ENCODE measurements around the gene DOCK2.

DOCK2 gene

DNA sequence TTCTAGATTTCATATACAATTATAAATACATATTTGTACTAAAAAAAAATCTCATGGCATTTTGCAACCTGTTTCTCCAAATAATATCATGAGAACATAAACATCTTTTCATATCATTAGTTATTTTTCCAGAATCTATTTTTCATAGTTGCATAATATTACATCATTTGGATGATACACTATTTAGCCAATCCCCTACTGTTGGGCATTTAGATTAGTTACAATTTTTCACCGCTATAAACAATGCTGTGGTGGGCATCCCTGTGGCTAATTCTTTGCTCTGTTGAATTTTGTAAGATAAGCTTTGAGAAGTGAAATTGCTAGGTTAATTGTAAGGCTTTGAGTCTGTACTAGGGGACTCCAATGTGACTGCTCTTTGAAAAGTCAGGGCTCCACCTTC lies 466.4 kb downstream of the DOCK2 start:
- Mint-ChIP-seq H3K9me3 (no peaks in the 10 kb centered on the region), H3K27me3 (peaks cover 14% of the 10 kb centered on the region), H3K4me3 (no peak overlapping the region), H3K27ac (no peak overlapping the region), H3K4me1 (no peaks in the 10 kb centered on the region), H3K36me3 (peaks cover 2% of the 10 kb centered on the region)
- no peak for DNase-seq (ENCODE audit: low spot score in 2 of 2)
- no peak for ATAC-seq (ENCODE audit: low read depth)

DNA sequence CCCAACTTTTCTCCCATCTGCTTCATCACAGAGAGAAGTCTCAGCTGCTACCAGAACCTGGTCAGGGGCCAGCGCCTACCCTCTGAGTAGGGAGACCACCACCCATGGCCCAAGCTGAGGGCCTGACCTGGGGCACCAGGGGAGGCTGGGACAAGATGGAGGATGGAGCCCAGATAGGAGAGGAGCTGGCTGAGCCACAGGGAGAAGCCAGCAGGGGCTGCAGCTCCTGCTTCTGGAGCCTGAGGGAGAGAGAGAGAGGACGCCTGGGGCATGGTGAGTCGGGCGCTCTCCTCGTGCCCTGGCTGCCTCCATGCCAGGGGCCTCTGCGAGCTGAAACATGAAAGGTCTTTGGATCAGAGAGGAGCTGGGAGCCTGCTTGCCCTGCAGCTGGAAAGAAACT lies 467.2 kb downstream of the DOCK2 start:
- H3K9me3 Mint-ChIP-seq = no peaks in the 10 kb centered on the region
- DNase-seq (ENCODE audit: low spot score in 2 of 2) (no peak), ATAC-seq (ENCODE audit: low read depth) (no peak)
- no peaks in the 10 kb centered on the region for H3K36me3 Mint-ChIP-seq
- no peak overlapping the region for H3K27ac Mint-ChIP-seq
- no peaks in the 10 kb centered on the region for H3K4me1 Mint-ChIP-seq
- H3K4me3 Mint-ChIP-seq = no peak overlapping the region
- H3K27me3 Mint-ChIP-seq = peaks cover 11% of the 10 kb centered on the region

DNA sequence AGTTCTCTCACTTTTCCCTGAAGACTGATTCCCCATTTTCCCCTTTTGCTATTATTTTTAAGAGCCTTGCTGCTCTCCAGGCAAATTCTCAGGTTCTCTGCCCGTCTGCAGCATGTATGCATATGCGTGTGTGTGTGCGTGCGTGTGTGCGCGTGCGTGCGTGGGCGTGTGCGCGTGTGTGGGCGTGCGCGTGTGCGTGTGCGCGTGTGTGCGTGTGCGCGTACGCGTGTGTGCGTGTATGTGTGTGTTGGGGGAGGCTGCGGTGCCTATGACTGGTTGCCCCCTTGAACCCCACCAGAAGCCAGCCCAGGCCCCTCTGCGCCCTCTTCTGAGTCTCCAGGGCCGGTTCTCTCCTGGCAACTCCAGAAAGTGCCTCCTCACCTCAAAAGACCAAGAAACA lies 467.6 kb downstream of the DOCK2 start:
- Mint-ChIP-seq H3K27ac (no peak overlapping the region), H3K36me3 (no peaks in the 10 kb centered on the region), H3K4me1 (no peaks in the 10 kb centered on the region), H3K4me3 (no peak overlapping the region), H3K9me3 (no peaks in the 10 kb centered on the region), H3K27me3 (peaks cover 11% of the 10 kb centered on the region)
- DNase-seq (ENCODE audit: low spot score in 2 of 2) (no peak), ATAC-seq (ENCODE audit: low read depth) (no peak)

DNA sequence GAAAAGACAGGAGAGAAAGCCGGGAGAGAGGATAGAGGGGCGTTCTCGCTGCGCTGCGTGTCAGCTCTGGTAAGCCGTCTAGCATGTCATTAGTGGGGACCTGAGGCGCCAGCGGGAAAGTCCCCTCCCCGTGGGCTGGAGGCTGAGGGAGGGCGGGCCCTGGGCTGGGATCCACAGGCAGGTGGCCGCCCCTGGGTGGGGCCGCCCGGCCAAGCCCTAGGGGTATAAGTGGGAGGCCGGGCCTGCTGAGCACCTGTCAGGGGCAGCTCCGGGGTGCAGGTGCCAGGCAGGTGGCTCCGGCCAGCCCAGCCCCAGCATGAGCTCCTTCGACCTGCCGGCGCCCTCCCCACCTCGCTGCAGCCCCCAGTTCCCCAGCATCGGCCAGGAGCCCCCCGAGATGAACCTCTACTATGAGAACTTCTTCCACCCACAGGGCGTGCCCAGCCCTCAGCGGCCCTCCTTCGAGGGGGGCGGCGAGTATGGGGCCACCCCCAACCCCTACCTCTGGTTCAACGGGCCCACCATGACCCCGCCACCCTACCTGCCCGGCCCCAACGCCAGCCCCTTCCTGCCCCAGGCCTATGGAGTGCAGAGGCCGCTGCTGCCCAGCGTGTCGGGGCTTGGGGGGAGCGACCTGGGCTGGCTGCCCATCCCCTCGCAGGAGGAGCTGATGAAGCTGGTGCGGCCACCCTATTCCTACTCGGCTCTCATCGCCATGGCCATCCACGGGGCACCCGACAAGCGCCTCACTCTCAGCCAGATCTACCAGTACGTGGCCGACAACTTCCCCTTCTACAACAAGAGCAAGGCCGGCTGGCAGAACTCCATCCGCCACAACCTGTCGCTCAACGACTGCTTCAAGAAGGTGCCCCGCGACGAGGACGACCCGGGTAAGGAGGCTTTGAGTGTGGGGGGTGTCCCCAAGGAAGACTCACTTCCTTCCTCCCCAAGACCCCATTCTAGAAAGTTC lies 468.9 kb downstream of the DOCK2 start, which contains the start of gene FOXI1:
Gene FOXI1 (plus strand): TSS at position 256 of the 970 bp plus-strand sequence. CDS start 61 bp downstream, at position 317.
- Mint-ChIP-seq H3K4me3 (no peak within 1 kb of the TSS), H3K36me3 (no peaks in the 10 kb centered on the region), H3K27me3 (peaks cover 14% of the 10 kb centered on the region), H3K27ac (no peak within 1 kb of the TSS), H3K4me1 (no peaks in the 10 kb centered on the region), H3K9me3 (no peaks in the 10 kb centered on the region)
- ATAC-seq (ENCODE audit: low read depth) = no peak
- DNase-seq (ENCODE audit: low spot score in 2 of 2) = no peak

DNA sequence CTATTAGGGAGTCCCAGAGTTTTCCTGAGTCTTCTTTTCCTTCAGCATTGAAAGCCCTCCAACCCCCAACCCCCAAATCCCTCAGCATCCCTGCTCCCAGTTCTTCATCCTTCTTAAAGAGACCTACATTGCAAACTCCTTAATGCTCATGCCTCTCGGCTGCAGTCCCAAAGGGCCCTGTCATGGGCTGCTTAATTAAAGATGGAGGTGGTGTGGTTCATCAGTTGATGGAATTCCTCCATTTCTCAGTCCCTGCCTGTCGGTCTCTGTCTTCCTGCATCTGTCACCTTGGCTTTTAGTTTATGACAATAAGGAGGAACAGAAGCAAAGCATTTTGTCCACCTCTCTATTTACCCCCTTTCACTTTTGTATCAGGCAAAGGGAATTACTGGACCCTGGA lies 470.6 kb downstream of the DOCK2 start:
- ATAC-seq (ENCODE audit: low read depth) (no peak), DNase-seq (ENCODE audit: low spot score in 2 of 2) (no peak)
- Mint-ChIP-seq H3K4me3 (no peak overlapping the region), H3K4me1 (no peaks in the 10 kb centered on the region), H3K27ac (no peak overlapping the region), H3K36me3 (no peaks in the 10 kb centered on the region), H3K27me3 (peaks cover 16% of the 10 kb centered on the region), H3K9me3 (no peaks in the 10 kb centered on the region)

DNA sequence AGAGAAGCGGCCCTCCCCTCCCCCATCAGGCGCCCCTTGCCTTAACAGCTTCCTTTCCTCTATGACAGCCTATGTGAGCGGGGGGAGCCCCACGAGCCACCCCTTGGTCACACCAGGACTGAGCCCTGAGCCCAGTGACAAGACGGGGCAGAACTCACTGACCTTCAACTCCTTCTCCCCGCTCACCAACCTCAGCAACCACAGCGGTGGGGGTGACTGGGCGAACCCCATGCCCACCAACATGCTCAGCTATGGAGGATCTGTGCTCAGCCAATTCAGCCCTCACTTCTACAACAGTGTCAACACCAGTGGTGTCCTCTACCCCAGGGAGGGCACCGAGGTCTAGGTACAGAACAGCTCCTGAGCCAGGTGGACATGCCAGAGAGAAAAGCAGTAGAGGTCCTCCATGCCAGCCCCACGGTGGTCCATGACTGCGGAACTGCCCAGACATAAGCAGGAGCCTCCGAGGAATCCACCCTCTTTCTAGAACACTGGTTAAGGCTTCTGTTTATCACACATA lies 471.3 kb downstream of the DOCK2 start:
- no peak for ATAC-seq (ENCODE audit: low read depth)

DNA sequence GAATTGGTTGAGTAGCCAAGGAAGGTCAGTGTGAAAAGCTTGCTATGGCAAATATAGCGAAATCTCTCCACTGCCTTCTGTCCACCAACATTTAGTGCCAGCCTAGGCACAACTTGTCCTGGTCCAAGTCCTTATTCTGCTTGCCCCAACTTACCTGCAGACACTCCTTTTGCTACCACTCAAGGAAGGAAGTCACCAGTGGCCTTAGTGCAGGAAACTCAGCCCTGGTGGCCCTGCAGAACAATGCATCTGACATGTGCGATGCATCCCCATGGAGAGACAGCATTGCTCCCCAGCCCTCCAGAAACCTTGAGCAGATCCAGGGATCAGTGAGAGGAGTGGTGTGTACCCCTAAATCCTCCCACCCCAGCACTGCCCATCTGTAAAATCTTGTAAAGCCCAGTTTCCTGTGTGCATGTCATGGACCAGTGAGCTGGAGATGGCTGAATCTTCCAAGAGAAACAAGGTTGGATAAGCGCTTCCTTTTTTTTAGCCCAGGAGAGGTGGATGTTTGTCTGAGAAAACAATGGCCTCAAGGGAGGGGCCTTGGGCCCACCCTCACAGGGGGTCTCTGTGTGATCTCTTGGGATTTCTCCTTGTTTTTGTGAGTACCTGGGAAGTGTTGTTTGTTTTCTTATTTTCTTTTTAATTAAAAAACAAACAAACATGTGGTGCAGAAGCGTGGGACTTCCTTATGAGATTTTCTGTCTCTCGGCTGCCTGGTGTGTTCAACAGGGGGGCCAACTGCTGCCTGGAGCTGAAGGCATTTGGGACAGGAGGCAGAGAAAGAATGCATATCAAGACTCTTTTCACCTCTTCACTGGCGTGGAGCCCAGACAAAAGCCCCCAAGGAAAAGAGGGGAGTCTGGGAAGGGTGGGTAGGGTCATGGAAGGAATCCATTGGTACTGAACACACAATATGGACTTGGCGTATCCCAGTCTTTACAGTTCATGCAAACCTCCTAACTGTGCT lies 472.3 kb downstream of the DOCK2 start:
- Mint-ChIP-seq H3K4me3 (no peak overlapping the region), H3K4me1 (no peaks in the 10 kb centered on the region), H3K36me3 (no peaks in the 10 kb centered on the region), H3K27ac (no peak overlapping the region), H3K27me3 (peaks cover 12% of the 10 kb centered on the region), H3K9me3 (no peaks in the 10 kb centered on the region)
- DNase-seq (ENCODE audit: low spot score in 2 of 2) (no peak), ATAC-seq (ENCODE audit: low read depth) (no peak)

More for the DNA sequence above, 471.3 kb downstream of the DOCK2 start:
- H3K36me3 Mint-ChIP-seq = no peaks in the 10 kb centered on the region
- no peaks in the 10 kb centered on the region for H3K9me3 Mint-ChIP-seq
- H3K4me1 Mint-ChIP-seq = no peaks in the 10 kb centered on the region
- no peak overlapping the region for H3K27ac Mint-ChIP-seq
- H3K4me3 Mint-ChIP-seq = no peak overlapping the region
- H3K27me3 Mint-ChIP-seq = peaks cover 16% of the 10 kb centered on the region
- no peak for DNase-seq (ENCODE audit: low spot score in 2 of 2)

DNA sequence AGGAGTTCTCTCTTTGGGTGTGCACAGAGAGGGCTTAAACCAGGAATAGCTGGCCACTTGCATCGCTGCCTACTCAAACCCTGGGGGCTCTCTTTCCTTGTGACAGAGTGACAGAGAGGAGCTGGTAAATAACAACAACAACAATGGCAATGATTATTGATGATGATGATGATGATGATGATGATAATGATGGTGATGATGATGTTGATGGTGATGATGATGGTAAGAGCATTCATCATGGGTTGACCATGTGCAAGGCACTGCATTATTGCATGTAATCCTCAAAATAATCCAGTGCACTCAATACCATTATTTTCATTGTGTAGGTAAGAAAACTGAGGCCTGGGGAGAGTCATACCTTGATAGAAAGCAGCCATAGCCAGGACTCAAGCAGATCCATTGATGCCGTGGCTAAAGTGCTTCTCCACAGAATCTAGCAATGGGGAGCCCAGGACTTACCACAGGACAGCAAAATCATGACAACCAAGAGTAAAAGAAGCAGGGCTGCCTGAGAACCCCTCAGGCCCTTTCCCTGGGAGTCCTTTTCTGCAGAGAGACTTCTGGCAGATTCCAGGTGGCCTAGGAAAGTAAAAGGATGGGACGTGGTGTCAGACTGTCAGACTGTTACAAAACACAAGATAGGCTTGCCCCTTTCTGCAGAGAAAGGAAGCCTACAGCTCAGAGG lies 473.5 kb downstream of the DOCK2 start:
- H3K9me3 Mint-ChIP-seq = no peaks in the 10 kb centered on the region
- H3K27ac Mint-ChIP-seq = no peak overlapping the region

DNA sequence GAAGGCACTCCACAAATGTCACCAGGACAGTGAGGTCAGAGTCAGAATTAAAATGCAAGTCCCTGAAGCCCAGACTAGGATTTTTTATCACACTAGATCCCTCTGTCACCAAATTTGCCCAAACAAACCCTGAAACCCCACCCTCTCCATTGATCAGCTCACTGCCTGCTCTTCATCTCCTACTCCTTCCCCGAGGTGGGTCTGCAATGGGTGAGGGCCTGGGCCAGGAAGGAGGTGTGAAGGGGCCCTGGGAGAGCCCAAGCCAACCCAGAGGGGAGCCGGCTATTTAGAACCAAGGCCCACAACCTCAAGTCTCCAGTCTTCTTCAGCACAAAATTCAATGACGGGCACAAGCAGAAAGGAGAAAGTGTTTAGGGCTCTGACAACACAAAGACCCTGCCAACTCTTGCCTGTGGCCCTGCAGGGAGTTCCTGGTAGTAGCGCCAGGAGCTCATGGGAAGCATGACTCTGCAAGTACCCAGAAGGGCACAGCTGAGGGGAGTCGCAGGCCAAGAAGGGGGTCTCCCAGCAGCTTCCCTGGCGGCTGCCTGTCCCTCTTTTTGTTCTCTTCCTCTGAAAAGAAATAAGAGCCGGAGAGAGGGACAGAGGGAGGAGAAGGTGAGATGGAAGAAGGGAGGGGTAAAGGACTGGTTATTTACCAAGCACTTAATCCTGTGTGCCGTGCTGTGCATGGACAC lies 474.2 kb downstream of the DOCK2 start:
- H3K27ac Mint-ChIP-seq = no peak overlapping the region
- no peak for DNase-seq (ENCODE audit: low spot score in 2 of 2)
- peaks cover 10% of the 10 kb centered on the region for H3K27me3 Mint-ChIP-seq
- no peaks in the 10 kb centered on the region for H3K4me1 Mint-ChIP-seq
- H3K4me3 Mint-ChIP-seq = no peak overlapping the region
- ATAC-seq (ENCODE audit: low read depth) = no peak
- no peaks in the 10 kb centered on the region for H3K36me3 Mint-ChIP-seq
- no peaks in the 10 kb centered on the region for H3K9me3 Mint-ChIP-seq

More for the DNA sequence above, 473.5 kb downstream of the DOCK2 start:
- H3K27me3 Mint-ChIP-seq = peaks cover 9% of the 10 kb centered on the region
- no peaks in the 10 kb centered on the region for H3K36me3 Mint-ChIP-seq
- ATAC-seq (ENCODE audit: low read depth) (no peak), DNase-seq (ENCODE audit: low spot score in 2 of 2) (no peak)
- no peak overlapping the region for H3K4me3 Mint-ChIP-seq
- H3K4me1 Mint-ChIP-seq = no peaks in the 10 kb centered on the region

DNA sequence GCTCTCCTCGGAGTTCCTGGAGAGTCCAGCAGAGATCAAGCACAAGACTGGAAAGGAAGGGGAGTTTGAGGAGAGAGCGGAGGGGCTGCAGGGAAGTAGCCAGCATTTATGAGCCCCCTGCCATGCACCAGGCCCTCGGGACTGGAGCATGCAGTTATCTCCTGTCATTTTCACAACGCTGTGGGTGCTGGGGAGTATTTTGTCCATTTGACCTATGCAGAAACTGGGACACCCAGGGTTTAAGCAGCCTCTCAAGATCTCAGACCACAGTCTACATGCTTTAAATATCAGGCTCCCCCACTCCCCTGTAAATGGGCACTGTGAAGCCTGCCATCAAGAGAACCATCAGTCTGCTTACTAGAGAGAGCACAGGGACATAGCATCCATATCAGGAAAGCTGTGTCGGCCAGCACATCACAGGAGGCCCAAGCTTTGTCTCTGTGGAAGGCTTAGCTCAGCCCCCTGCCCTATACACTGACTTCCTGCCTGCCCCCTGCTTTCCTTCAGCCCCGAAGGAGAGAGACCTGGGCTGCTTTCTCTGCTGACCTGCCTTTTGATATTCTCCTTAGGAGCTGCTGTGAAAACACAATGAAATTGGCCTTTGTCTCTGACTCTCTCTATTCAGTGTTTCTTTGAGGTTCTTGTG lies 475.9 kb downstream of the DOCK2 start:
- no peak overlapping the region for H3K27ac Mint-ChIP-seq
- no peaks in the 10 kb centered on the region for H3K4me1 Mint-ChIP-seq
- H3K36me3 Mint-ChIP-seq = no peaks in the 10 kb centered on the region
- peaks cover 9% of the 10 kb centered on the region for H3K27me3 Mint-ChIP-seq
- ATAC-seq (ENCODE audit: low read depth) (no peak), DNase-seq (ENCODE audit: low spot score in 2 of 2) (no peak)
- H3K9me3 Mint-ChIP-seq = no peaks in the 10 kb centered on the region
- H3K4me3 Mint-ChIP-seq = no peak overlapping the region

DNA sequence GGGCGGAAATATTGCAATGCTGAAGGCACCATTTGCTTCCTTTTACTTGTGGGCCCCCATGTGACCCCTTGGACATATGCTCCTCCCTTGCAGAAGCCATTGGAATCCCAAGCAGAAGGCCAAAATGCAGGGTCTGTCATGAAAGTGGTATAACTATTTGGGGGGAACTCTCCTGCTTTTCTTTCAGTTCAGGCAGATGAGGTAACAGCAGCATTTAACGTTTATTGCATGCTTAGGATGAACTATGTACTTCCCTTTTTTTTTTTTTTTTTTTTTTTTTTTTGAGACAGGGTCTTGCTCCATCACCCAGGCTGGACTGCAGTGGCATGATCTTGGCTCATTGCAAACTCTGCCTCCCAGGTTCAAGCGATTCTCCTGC lies 476.4 kb downstream of the DOCK2 start:
- DNase-seq (ENCODE audit: low spot score in 2 of 2) (no peak), ATAC-seq (ENCODE audit: low read depth) (no peak)
- Mint-ChIP-seq H3K9me3 (no peaks in the 10 kb centered on the region), H3K36me3 (no peaks in the 10 kb centered on the region), H3K4me1 (no peaks in the 10 kb centered on the region), H3K27me3 (peaks cover 9% of the 10 kb centered on the region), H3K27ac (no peak overlapping the region), H3K4me3 (no peak overlapping the region)

DNA sequence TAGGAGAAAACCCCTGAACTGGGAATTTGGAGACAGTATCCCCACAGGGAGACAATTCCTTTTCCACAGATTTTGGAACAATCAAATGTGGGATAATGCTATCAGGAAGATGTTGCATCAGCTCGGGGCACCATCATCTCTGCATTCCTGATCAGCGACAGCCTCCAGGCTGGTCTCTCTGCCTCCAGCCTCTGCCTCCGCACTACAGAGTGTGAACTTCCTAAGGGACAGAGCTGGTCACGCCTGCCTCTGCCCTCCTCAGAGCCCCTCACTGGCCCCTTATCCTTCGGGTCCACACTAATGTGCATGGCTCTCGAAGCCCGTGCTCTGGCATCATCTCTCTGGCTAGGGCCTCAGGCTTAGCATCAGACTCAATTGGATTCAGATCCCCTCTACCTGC lies 477.2 kb downstream of the DOCK2 start:
- Mint-ChIP-seq H3K27ac (no peak overlapping the region), H3K9me3 (no peaks in the 10 kb centered on the region), H3K4me1 (no peaks in the 10 kb centered on the region), H3K27me3 (peaks cover 9% of the 10 kb centered on the region), H3K4me3 (no peak overlapping the region), H3K36me3 (no peaks in the 10 kb centered on the region)
- DNase-seq (ENCODE audit: low spot score in 2 of 2) (no peak), ATAC-seq (ENCODE audit: low read depth) (no peak)

DNA sequence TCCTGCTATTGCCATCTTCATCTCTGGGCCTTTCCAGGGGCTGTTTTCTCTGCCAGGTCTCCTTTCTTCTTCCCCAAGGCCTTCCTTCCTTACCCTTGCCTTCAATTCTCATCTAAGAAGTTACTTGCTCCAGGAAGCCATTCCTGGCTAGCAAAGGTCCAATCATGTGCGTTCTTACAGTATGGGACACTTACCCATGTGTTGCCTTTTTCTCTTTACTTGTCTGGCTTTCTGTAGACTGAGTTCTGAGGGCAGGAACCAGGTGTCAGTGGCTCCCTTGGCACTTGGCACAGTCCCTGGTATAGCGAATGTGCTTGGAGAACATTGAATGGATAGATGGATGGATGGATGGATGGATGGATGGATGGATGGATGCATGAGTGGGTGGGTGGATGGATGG lies 478.9 kb downstream of the DOCK2 start:
- no peaks in the 10 kb centered on the region for H3K36me3 Mint-ChIP-seq
- DNase-seq (ENCODE audit: low spot score in 2 of 2) (no peak), ATAC-seq (ENCODE audit: low read depth) (no peak)
- H3K4me1 Mint-ChIP-seq = no peaks in the 10 kb centered on the region
- H3K27ac Mint-ChIP-seq = no peak overlapping the region
- H3K9me3 Mint-ChIP-seq = no peaks in the 10 kb centered on the region
- peaks cover 6% of the 10 kb centered on the region for H3K27me3 Mint-ChIP-seq
- no peak overlapping the region for H3K4me3 Mint-ChIP-seq

All from memory B cell (primary cell).